NB4 (cell line): ENCODE data around the gene ELP2.

Source experiments
- MAX ChIP-seq: IDR thresholded peaks from 2 replicates; pipeline ENCODE4 v1.6.1; 2011; ENCODE audit warnings: low read depth, low read length
- MYC ChIP-seq: IDR thresholded peaks from 2 replicates; pipeline ENCODE4 v1.6.1; 2011; ENCODE audit warnings: low read depth, low read length

- TF ChIP-seq MAX (no peak), MYC (no peak)
Measured at GRCh38 chr18:36183987-36184386, 54.3 kb downstream of the ELP2 start.
